AG20443 (cell line): Measurements from ENCODE around the gene RAB40B.

Source experiments
- DNase-seq: peaks from one replicate; pipeline ENCODE4 v3.0.0; 2012; ENCODE audit warnings: low spot score, mixed read lengths

The RAB40B gene

GRCh38 chr17:82716203-82717010 is 17.9 kb upstream of the RAB40B start, which contains the start of gene FN3KRP:
TSS of gene FN3KRP (plus strand) at chr17:82716706. CDS start at chr17:82716756, 50 bp downstream.
- peak; percentile 98 for DNase-seq

- no peak for DNase-seq
Observed at GRCh38 chr17:82713071-82713723, 14.7 kb upstream of the RAB40B start.

- DNase-seq, result no peak
Observed at GRCh38 chr17:82710499-82711232, 12.2 kb upstream of the RAB40B start.

GRCh38 chr17:82709676-82710498 is 11.4 kb upstream of the RAB40B start:
- no peak for DNase-seq

GRCh38 chr17:82709024-82709675 is 10.7 kb upstream of the RAB40B start:
- DNase-seq, result no peak

GRCh38 chr17:82705756-82706155 is 7.3 kb upstream of the RAB40B start:
- DNase-seq, result no peak

GRCh38 chr17:82704886-82705285 is 6.4 kb upstream of the RAB40B start:
- DNase-seq, result no peak

- no peak for DNase-seq
Observed at GRCh38 chr17:82703935-82704865, 5.7 kb upstream of the RAB40B start.

- DNase-seq, result no peak
Observed at GRCh38 chr17:82703036-82703745, 4.7 kb upstream of the RAB40B start.

GRCh38 chr17:82702231-82702927 is 3.9 kb upstream of the RAB40B start:
- DNase-seq, result no peak

- no peak for DNase-seq
Observed at GRCh38 chr17:82699551-82699950, 1.1 kb upstream of the RAB40B start.

- DNase-seq, result no peak
Observed at GRCh38 chr17:82698974-82699442, 510 bp upstream of the RAB40B start.

- no peak for DNase-seq
Observed at GRCh38 chr17:82697808-82698064, 762 bp downstream of the RAB40B start.

GRCh38 chr17:82696916-82697807 is 1.3 kb downstream of the RAB40B start:
- DNase-seq, result peak; percentile 37

GRCh38 chr17:82696259-82696658 is 2.2 kb downstream of the RAB40B start:
- DNase-seq, result no peak

- DNase-seq, result no peak
Observed at GRCh38 chr17:82694647-82695046, 3.9 kb downstream of the RAB40B start.

GRCh38 chr17:82693168-82693867 is 5.2 kb downstream of the RAB40B start:
- DNase-seq, result no peak
